Measurements from ENCODE around the gene RERE.

DNA sequence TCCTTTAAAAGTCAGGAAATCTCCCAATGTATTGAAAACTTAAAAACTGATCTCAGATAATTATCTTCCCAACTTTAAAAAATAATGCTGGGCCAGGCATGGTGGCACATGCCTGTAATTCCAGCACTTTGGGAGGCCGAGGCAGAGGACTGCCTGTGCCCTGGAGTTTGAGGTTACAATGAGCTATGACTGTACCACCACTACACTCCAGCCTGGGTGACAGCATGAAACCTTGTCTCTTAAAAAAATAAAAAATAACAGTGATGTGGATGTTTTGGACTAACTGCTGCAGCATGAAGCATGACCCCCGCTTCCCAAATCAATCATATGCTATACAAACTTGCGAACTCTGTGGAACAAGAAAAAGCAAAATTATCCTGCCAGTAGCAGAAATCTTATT is 186.3 kb downstream of the RERE start:
- TF ChIP-seq JUN (IDR thresholded peaks at IDR 0.05; ENCODE audit: borderline replicate concordance, insufficient read depth, insufficient read length, low read depth) = no peak
- TF ChIP-seq, protein P1, sequence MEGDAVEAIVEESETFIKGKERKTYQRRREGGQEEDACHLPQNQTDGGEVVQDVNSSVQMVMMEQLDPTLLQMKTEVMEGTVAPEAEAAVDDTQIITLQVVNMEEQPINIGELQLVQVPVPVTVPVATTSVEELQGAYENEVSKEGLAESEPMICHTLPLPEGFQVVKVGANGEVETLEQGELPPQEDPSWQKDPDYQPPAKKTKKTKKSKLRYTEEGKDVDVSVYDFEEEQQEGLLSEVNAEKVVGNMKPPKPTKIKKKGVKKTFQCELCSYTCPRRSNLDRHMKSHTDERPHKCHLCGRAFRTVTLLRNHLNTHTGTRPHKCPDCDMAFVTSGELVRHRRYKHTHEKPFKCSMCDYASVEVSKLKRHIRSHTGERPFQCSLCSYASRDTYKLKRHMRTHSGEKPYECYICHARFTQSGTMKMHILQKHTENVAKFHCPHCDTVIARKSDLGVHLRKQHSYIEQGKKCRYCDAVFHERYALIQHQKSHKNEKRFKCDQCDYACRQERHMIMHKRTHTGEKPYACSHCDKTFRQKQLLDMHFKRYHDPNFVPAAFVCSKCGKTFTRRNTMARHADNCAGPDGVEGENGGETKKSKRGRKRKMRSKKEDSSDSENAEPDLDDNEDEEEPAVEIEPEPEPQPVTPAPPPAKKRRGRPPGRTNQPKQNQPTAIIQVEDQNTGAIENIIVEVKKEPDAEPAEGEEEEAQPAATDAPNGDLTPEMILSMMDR (IDR thresholded peaks at IDR 0.05; ENCODE audit: extremely low read depth in 1 of 2, insufficient read depth in 1 of 2, low read depth in 1 of 2, low read length in 2 of 2) = no peak
- TF ChIP-seq EZH2 (IDR thresholded peaks at IDR 0.05; ENCODE audit: borderline replicate concordance, low read depth, low read length, severe bottlenecking) = no peak
- TF ChIP-seq MYC (IDR thresholded peaks at IDR 0.05; ENCODE audit: low read depth, low read length) = no peak
- no peak for TF ChIP-seq FOS (IDR thresholded peaks at IDR 0.05; ENCODE audit: borderline replicate concordance, insufficient read depth, low read length)
